ENCODE measurements around the gene NCF4.

DNA sequence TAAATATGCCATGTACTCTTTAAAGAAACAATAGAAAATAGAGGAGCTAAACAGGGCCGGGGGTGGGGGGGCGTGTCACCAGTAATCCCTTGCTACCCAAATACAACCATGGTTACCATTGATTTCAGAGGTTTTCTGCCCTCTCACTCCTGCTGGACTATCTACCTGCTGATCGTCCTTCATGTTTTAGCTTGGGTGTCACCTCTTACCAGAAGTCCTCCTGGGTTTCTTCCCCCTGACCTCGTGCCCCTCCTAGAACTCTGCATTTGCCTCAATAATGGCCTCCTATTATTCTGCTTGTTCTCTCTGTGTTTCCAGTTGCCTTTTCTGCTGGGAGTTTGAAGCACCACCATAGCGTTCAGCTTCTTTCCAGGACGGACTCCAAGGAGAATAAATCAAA is 34.5 kb upstream of the NCF4 start:
- TF ChIP-seq, protein P1, sequence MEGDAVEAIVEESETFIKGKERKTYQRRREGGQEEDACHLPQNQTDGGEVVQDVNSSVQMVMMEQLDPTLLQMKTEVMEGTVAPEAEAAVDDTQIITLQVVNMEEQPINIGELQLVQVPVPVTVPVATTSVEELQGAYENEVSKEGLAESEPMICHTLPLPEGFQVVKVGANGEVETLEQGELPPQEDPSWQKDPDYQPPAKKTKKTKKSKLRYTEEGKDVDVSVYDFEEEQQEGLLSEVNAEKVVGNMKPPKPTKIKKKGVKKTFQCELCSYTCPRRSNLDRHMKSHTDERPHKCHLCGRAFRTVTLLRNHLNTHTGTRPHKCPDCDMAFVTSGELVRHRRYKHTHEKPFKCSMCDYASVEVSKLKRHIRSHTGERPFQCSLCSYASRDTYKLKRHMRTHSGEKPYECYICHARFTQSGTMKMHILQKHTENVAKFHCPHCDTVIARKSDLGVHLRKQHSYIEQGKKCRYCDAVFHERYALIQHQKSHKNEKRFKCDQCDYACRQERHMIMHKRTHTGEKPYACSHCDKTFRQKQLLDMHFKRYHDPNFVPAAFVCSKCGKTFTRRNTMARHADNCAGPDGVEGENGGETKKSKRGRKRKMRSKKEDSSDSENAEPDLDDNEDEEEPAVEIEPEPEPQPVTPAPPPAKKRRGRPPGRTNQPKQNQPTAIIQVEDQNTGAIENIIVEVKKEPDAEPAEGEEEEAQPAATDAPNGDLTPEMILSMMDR (IDR thresholded peaks at IDR 0.05) = no peak
- TF ChIP-seq POLR2AphosphoS5 (IDR thresholded peaks at IDR 0.05; ENCODE audit: low read depth, low read length) = no peak
- no peak for TF ChIP-seq REST (IDR thresholded peaks at IDR 0.05; ENCODE audit: insufficient read depth in 1 of 2, low read depth in 2 of 2, low read length in 1 of 2)
- TF ChIP-seq TCF7L2 (IDR thresholded peaks at IDR 0.05; ENCODE audit: low read depth, low read length) = no peak
- no peak for TF ChIP-seq SIN3A (IDR thresholded peaks at IDR 0.05; ENCODE audit: borderline replicate concordance, insufficient read depth, low read depth, low read length)

Data from Panc1 (cell line).